OCI-LY3 (cell line): Measurements from ENCODE around the gene PIH1D2.

Source experiments
- CTCF ChIP-seq: fragments of 200-600, 300-600 bp; sonication (generic); IDR thresholded peaks from 2 replicates; pipeline ENCODE4 v1.5.1; 2014; ENCODE audit warnings: antibody characterized with exemption, low read length, low read depth
- EZH2phosphoT487 ChIP-seq: fragments of 200-600 bp; shearing (Covaris generic); IDR thresholded peaks from 2 replicates; pipeline ENCODE4 v1.6.1; 2018; ENCODE audit warnings: antibody characterized with exemption, mixed run types, low read depth

DNA sequence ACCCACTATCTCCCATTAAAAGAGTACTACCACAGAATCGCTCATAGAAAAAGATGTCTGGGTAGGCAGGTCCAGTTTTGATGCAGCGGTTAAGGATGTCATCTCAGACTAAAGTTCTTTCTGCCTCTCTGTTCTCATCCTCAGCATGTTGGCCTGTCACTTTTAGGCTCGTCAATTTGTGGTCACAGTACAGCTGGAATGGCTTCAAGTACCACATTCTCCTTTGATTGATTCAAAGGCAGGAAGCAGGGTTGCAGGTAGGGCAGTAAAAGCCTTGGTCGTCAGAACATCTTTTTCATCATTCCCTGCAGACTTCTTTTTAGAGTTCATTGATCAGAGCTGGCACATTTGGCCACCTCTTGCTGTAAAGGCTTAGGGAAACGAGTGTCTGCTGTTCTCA, 41.6 kb upstream of the PIH1D2 start:
- TF ChIP-seq CTCF, result no peak
- no peak for TF ChIP-seq EZH2phosphoT487
